Posterior vena cava (tissue), 2 donors: ENCODE results near the gene CENPU. TPM values are rescaled to one million over a fixed set of nuclear protein-coding genes. Genes with fewer than 3 reads are reported as not detected.

ENCODE experiments used
- DNase-seq: peaks from one replicate; pipeline ENCODE4 v3.0.0-alpha.2; 2020; ENCODE audit warnings: low spot score
- intact Hi-C, 2 donors: fragments of 100-400 bp; cut with DNase I; formaldehyde crosslinking; loops; one replicate each; pipeline versions ENCODE4 v1.14.1 to v1.14.2; 2022 to 2023
- total RNA-seq, 2 donors: library from RNA; stranded (reverse); fragmentation: NEBNext Ultra II Directional; extraction: Animal tissue kit (Norgen Biotek cat#: 25700); gene quantifications; one replicate each; pipeline ENCODE4 v1.2.1, GENCODE V29; 2021
- donor health status: DM: yes; HTN: yes; CAD: no.
- donor health status: DM: yes; HTN: yes; CAD: no.

CENPU gene
- total RNA-seq, 2 donors from 2014 or later: 0.83 to 1.4 TPM

- intact Hi-C loops: no loop called here
Observed at GRCh38 chr4:184728858-184729257, 5.0 kb downstream of the CENPU start.

GRCh38 chr4:184727430-184727829, 6.5 kb downstream of the CENPU start:
- intact Hi-C loops: no loop called here
- no peak for DNase-seq

More at GRCh38 chr4:184728858-184729257, 5.0 kb downstream of the CENPU start:
- DNase-seq: no peak

GRCh38 chr4:184722798-184723197, 11.1 kb downstream of the CENPU start:
- DNase-seq: no peak
- intact Hi-C loops: no loop called here

- no peak for DNase-seq
- intact Hi-C loops: no loop called here
Observed at GRCh38 chr4:184721254-184721653, 12.6 kb downstream of the CENPU start.

- intact Hi-C loops: no loop called here
- no peak for DNase-seq
Observed at GRCh38 chr4:184719407-184719806, 14.5 kb downstream of the CENPU start.

GRCh38 chr4:184715526-184715925, 18.4 kb downstream of the CENPU start:
- intact Hi-C loops: no loop called here
- no peak for DNase-seq

- intact Hi-C loops: no loop called here
- no peak for DNase-seq
Observed at GRCh38 chr4:184713887-184714286, 20.0 kb downstream of the CENPU start.

GRCh38 chr4:184712322-184712721, 21.6 kb downstream of the CENPU start:
- DNase-seq: no peak
- intact Hi-C loops: no loop called here

- DNase-seq: no peak
- intact Hi-C loops: no loop called here
Observed at GRCh38 chr4:184706453-184706852, 27.4 kb downstream of the CENPU start.

GRCh38 chr4:184705692-184706091, 28.2 kb downstream of the CENPU start:
- no peak for DNase-seq
- intact Hi-C loops: no loop called here

GRCh38 chr4:184702114-184702513, 31.8 kb downstream of the CENPU start:
- no peak for DNase-seq
- intact Hi-C loops: no loop called here

GRCh38 chr4:184699941-184700340, 34.0 kb downstream of the CENPU start:
- intact Hi-C loops: no loop called here
- DNase-seq: no peak

- intact Hi-C loops: no loop called here
- DNase-seq: no peak
Observed at GRCh38 chr4:184697956-184698355, 35.9 kb downstream of the CENPU start.

- intact Hi-C loops: no loop called here
Observed at GRCh38 chr4:184695178-184695896, 38.6 kb downstream of the CENPU start.

GRCh38 chr4:184694412-184694956, 39.4 kb downstream of the CENPU start:
- no peak for DNase-seq
- intact Hi-C loops: no loop called here

More at GRCh38 chr4:184695178-184695896, 38.6 kb downstream of the CENPU start:
- no peak for DNase-seq

- intact Hi-C loops: no loop called here
- DNase-seq: no peak
Observed at GRCh38 chr4:184693056-184693455, 40.8 kb downstream of the CENPU start.

GRCh38 chr4:184689681-184690080, 44.2 kb downstream of the CENPU start:
- intact Hi-C loops: no loop called here
- DNase-seq: no peak

- DNase-seq: no peak
- intact Hi-C loops: no loop called here
Observed at GRCh38 chr4:184688447-184688846, 45.4 kb downstream of the CENPU start.

GRCh38 chr4:184688005-184688404, 45.9 kb downstream of the CENPU start:
- intact Hi-C loops: no loop called here
- DNase-seq: no peak

- intact Hi-C loops: loop anchor here in 1 of 2 donors (5.0 kb wide), 1 partner anchor 257 kb away; no protein-coding TSS in a partner anchor
Observed at GRCh38 chr4:184684491-184685189, 49.3 kb downstream of the CENPU start.

More at GRCh38 chr4:184684491-184685189, 49.3 kb downstream of the CENPU start:
- no peak for DNase-seq
